ENCODE results near the gene ACSS1.
A peak's percentile ranks its signal among the peaks of the same experiment; 100 is the strongest.

ACSS1 gene

DNA sequence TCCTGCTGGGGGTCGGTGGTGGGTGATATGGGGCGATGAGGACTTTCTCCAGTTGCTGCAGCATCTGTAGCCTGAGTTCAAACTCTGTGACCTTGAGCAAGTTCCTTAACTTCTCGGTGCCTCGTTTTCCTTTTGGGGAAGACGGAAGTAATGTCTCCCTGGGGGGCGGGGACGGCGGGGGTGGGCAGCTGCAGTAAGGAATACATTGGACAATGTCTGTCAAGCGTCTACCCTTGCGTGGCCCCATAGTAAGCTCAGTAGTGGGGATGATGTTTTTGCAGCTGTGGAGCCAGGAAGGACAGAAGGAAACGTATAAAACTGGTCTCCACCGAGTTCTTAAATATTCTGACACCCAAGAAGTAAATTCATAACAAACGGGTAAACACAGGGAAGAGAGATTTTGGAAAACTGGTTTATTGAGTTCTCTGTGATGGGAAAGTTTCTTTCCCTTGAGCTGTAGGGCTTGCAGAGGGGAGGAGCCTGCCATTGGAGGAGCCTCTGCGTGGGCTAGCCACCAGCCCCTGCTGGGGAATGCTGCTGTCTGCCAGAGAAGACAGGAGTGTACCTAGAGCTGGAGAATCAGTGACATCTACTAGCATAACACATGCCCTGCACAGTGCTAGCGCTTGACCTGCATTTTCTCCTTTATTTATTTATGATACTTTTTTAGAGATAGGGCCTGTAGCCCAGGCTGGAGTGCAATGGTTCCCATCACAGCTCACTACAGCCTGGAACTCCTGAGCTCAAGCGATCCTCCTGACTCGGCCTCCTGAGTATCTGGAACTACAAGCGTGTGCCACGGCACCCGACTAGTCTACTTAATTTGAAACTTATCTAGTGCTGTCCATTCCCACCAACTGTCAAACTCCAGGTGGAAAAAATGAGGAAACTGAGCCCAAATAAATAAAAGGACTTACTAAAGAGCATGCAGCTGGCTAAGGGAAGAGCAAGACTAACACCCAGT is 1.2 kb upstream of the ACSS1 start:
- peak; percentile 43 for DNase-seq (ENCODE audit: low spot score)

DNA sequence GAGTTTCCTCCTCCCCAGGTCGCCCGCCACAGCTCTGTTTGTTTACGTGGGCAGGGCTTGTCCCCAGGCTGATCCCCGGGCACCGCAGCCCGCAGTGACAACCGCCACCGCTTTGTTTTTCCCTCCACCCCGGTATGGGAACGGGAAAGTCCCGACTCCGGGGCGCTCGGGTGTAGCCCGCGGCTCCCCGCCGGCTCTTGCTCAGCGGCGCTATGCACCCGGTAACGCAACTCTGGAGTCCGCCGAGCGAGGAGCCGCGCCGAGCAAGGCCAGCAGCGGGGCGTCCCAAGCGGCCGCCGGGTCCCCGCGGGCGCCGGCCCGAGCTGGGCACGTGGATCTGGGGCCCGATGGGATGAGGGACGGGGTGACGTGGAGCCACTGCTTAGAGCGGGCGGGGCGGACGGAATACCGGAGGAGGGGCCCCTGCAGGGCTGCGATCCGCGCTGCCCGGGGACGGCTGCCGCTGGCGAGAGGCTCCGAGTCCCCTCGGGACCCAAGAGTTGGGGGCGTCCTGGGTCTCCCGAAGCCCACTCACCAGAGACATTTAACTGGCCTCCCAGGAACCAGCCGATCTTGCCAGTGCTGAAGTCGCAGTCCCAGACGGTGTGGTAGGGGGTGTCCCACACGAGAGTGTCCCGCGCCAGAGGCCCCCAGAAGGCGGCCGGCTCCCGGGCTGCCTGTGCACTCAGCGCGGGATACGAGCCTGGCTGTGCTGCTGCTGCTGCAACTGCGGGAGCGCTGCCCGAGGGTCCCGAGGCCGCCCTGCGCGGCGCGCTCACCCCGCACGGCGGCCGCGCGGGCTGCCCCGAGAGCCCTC is 497 bp downstream of the ACSS1 start:
- DNase-seq (ENCODE audit: low spot score), result peak; percentile 90

DNA sequence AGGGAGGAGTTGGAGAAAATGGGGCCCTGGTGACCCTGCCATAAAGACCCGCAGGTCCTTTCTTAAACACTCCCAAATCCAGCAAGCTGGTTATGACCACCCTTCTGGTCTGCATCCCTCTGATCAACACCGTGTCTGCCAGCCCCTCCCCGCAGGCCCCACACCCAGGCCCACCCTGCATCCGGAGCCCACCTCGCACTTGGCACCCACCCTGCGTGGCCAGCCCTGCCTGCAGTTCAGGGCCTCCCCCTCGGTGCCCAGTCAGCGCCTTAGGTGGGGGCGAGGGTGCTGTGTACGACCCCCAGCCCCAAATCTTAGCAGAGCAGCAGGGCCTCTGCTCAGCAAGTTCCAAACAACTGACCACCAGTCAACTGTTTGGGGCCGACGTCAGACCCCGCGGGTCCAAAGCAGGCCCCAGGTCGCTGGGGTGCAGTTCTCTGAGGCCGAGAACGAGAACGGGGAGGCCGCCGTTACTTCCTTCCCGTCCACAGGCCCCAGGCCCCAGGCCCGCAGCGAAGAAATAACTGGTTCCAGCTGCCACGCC is 1.2 kb downstream of the ACSS1 start:
- no peak for DNase-seq (ENCODE audit: low spot score)

DNA sequence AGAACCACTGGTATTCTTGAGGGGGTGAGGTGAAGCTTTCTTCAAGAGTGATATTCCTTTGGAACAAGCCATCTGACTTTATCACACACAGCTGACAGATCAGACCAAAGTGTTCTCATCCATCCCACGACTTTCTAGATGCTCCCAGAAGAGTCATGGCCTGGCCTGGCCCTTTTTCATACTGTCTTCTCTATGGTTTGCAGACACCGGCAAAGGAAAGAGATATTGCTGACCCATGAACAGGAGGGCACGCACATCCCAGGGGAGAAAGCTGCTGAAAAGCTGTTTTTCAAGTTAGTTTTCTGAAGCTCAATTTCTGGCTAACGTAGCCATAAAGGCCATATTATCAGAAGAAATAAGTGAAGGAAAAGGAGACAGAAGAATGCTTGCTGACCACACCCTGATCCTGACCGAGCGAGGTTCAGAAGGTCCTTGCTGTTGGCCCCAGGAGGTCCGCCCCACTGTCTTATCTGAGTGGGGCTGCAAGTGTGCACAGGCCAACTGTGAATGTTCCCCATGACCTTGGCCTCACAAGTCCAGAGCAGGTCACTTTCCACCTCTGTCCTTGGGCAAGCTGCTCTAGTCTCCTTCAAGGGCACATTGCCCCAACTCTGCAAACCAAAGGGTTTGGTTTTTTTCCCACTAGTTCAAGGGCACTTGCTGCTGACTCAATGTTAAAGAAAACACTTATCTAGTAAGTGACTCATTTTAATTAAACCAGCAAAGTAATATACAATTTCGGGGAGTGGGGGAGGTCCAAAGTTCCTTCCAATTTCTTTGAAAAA is 2.0 kb downstream of the ACSS1 start:
- no peak for DNase-seq (ENCODE audit: low spot score)

DNA sequence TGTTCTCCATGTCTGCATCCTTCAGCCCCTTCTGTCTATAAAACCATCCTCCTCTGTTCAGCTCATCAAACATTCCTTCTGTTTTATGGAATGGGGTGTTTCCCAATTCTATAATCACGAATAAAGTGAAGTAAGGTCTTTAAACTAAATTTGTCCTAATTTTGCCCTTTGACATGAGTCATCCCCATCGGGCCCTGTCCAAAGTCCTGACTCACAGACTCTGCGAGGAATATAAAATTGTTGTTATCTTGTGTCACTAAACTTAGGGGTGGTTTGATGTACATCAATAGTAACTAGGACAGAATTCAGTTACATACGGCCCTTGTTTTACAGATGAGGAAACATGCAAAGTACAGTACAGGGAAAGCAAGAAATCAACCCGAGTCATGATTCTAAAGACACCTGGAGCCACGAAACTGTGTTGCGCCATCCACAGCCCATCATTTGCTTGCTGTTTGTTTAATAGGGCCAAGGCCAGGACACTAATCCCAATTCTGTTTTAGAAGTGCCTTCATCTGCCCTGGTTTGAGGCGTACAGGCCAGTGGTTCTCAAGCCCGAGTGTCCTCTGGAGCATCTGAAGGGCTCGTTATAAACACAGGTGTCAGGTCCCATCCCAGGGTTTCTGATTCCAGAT is 2.8 kb downstream of the ACSS1 start:
- peak; percentile 60 for DNase-seq (ENCODE audit: low spot score)

DNA sequence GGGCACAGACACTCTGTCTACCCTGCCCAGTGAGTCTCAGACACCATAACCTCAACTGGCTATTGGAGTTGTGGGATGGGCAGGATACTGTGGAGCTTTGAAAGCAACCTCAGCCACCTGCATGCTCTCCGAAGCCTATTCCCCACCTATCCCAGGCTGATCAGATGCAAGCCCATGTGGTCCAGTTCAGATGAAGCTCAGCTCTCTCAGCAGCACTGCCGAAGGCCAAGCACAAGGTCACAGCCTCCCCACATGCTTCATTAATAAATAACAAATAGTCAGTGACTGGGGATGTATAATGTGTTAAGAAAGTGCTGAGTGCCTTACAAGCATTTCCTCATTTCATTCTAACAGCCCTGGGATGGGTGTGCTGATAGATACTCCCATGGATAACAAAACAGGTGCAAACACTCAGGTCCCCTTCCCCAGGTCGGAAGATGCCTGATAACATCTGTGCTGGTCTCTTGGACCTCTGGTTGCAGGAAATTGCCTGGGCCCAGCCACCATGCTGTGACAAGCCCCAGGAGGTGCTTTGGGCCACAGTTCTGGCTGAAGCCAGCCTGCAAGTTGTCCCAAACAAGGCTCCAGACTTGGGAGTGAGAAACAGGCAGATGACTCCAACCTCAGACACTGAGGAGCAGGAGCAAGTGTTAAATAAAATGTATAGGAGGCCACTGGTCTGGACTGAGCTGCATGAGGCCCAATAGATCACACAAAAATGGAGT is 3.7 kb downstream of the ACSS1 start:
- DNase-seq (ENCODE audit: low spot score), result no peak

DNA sequence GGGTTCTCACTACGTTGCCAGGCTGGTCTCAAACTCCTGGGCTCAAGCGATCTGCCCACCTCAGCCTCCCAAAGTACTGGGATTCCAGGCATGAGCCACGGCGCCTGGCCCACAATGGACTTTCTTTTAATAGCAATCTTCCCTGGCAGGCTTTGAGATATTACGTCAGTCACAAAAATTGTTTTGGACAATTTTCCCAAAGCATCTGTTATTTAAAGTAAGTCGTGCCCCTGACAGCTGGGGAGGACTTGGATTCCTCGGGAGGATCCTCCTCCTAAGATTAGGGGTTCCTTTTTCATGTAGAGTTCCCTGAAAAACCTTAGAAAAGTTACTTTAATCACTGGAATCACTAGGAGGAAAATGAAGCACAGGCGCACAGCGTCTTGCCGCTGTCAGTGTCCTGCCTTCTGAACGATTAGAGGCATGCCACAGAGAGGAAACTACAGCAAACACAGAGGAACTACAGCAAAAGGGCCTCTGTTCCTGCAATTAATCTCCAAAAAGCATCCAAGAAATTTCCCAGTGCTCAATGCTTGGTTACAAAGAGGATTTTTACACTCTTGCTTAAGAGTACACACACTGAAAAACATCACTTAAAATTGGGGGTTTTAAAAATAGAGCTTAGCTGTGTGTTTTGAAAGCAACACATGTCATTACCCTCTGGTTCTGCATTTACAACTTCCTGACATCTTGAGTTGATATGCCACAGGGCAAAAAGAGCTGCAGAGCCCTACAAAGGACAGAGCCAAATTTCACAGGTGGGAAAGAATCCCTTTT is 4.5 kb downstream of the ACSS1 start:
- peak; percentile 69 for DNase-seq (ENCODE audit: low spot score)

DNA sequence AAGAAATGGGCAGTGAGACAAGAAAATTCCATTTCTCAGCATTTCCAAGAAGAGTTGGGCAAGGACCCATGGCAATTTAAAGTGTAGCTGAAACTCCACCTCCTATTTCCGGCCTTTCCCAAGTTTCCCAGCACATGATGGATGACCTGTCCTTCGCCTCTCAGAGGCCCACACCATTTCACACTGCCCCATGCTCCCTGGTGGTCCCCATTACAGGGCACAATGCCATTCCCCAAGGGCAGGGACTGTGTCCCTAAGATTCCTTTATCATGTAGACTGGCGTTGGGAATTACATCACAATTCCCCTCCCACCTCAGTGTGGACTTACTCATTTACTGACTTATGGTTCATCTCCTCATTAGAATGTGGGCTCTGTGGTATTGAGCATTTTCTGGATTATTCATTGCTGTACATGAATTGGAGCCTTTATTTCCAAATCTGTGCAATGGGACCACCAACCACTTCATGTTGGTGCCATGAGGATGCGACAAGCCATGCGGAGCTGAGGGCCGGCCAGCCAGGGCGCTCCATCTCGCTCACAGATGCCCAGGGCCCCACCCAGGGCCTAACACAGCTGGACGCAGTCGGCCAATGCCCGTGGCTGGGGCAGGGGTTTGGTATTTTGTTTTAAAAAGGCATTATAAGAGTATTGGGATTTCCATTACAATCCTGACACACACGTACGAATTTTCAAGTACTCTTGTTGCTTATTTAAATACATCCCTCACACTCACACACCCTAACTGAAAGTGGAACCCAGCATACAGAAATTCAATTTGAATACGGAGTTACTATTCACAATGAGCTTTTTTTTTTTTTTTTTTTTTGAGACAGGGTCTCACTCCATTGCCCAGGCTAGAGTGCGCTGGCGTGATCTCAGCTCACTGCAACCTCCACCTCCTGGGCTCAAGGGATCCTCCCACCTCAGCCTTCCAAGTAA is 5.4 kb downstream of the ACSS1 start:
- DNase-seq (ENCODE audit: low spot score), result peak; percentile 79

DNA sequence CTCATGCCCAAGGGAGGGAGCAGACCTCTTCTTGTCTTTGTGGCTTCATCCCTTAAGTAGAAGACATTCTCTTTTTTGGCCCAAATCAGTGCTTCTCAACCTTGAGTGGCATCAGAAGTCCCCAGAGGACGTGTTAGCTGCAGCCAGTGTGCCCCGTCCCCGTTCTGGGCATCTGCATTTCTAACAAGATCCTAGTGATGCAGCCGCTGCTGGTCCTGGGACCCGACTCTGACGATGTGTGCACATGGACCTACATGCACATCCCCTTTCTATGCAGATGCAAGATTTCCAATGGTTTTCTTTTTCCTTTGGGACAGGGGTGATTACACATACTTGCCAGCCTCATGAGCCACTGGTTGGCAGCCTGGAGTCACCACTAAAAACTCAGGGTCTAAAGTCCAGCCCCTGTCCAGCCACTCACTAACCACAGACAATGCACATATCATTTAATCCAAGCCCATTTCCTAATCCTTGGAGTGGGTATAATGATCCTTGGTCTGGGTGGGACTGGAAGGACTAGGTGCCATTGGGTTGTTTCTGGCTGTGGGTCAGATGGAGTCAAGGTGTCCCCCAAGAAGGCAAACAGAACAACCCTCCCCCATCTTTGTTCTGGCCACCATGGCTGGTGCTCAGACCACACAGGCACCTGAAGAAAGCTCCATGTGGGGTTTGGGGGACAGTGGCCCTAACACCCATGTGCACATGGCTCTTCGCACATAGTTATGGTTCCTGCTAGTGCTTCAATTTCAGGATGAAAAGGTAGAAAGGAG is 6.4 kb downstream of the ACSS1 start:
- no peak for DNase-seq (ENCODE audit: low spot score)

DNA sequence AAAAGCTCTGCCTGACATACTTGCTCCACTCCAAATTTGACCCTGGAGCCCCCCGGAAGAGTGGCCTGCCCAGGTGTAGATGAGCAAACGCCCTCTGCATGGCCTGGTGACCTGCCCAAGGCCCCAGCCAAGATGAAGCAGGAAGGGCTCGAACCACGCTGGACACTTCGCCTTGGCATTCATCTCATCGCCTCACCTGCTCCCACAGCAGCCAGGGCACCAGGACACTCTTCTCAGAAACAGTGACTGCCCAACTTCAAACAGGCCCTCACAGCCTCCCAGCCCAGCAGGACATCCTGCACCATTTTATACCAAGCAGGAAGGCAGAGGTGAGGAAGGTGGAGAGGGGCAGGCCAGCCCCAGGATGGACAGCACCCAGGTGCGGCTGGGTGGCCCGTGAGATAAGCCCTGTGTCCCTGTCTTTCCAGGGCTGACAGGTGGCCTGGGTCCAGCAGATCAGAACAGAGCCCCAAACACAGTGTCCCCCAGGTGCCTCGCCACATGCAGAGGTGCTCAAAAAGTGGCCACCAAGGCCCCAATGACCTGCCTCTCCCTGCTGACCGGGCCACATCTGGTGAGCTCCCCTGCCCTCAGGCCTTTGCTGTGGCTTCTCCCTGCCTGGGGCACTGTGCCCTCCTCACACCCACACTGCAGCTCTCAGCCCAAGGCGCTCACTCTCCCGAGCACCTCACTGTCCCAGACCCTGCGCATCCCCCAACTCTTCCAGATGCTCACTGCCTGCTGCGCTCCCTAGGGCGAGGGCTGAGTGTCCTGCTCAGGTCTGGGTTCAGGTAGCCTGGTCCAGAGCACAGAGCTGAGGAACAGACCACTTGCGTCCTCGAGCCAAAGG is 7.2 kb downstream of the ACSS1 start:
- DNase-seq (ENCODE audit: low spot score), result no peak

DNA sequence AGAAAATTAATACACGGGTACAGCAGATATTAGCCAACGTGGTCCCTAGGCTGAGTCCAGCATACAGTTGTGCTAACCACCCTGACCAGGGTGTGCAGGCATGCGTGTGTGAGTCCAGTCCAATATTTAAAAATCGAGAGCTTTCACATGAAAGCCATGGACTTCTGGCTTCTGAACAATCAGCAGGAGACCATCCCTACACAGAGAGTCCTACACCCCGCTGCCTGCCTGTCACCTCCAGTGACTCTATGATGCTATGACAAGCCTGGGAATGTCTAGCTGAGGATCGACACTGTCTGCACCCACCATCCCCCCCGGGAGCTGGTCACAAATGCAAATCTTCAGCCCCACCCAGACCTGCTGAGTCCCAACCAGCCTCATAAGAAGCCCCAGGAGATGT is 7.9 kb downstream of the ACSS1 start:
- no peak for DNase-seq (ENCODE audit: low spot score)

DNA sequence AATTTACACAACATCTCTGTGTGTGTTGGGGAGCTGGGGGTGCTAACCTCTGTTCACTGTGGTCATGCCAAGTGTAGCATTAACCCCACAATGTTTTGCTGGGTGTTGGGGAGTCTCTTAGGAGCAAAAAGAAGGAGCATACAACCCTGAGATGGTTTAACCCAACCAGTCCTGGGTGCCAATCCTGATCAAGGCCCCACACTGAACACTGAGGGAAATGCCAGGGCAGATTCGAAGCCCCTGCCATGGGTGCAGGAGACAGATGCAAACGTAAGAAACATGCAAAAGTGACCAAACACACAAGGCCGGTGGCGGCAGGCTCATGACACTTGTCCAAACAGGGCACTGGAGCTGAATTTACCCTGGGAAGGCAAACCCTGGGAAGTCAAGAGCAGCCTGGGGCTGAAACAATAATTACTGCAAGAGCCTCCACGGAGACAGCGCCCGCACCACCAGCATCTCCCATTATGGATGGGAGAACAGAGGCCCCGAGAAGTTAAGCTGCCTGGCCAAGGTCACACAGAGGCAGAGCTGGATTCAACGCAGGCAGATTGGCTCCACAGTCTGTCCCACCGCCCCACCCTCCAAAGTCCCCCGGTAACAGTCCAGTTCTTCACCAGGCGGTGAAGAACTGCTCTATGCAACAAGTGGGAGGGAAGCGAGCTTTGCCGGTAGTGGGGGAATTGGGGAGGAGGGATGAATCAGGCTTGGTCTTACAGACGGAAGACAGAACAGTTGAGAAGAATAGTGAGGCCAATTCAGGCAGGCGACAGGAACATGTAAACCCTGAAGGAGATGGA is 8.5 kb downstream of the ACSS1 start:
- no peak for DNase-seq (ENCODE audit: low spot score)

DNA sequence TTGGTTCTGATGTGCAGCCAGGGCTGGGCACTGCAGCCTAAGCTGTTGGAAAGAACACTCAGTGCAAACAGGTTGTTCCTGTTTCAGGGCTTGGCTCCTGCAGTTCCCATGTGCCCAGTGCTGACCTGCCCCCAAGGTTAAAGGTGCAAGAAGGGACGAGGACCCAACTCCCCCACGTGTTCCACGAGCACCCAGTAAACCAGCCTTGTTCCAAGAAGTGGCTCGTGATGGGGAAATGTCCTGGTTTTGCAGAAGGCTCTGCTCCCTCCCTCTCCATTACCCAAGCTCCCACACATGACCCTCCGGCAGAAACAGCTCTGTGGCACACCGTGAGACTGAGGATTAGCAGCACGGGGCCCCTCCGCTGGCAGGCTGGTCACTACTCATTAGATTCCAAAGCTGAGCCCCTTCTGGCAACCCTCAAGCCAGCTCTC is 9.4 kb downstream of the ACSS1 start:
- no peak for DNase-seq (ENCODE audit: low spot score)

DNA sequence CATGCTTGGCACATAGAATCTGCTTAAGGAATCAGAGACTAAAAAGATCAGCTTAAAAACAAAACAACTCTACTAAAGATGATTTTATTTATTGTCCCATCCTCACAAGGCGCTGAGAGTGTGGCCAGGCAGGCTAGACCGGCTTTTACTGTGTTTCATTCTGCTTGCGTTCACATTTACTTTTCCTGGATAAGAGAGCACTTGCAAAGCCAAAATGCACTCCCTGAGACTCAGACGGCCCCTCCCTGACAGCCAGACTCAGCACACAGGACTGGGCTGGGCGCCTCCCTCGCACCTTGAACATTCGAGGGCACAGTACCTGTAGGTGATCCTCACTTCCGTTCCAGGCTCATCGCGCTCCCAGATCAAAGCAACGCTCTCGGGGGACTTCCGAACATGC is 10.2 kb downstream of the ACSS1 start:
- no peak for DNase-seq (ENCODE audit: low spot score)

DNA sequence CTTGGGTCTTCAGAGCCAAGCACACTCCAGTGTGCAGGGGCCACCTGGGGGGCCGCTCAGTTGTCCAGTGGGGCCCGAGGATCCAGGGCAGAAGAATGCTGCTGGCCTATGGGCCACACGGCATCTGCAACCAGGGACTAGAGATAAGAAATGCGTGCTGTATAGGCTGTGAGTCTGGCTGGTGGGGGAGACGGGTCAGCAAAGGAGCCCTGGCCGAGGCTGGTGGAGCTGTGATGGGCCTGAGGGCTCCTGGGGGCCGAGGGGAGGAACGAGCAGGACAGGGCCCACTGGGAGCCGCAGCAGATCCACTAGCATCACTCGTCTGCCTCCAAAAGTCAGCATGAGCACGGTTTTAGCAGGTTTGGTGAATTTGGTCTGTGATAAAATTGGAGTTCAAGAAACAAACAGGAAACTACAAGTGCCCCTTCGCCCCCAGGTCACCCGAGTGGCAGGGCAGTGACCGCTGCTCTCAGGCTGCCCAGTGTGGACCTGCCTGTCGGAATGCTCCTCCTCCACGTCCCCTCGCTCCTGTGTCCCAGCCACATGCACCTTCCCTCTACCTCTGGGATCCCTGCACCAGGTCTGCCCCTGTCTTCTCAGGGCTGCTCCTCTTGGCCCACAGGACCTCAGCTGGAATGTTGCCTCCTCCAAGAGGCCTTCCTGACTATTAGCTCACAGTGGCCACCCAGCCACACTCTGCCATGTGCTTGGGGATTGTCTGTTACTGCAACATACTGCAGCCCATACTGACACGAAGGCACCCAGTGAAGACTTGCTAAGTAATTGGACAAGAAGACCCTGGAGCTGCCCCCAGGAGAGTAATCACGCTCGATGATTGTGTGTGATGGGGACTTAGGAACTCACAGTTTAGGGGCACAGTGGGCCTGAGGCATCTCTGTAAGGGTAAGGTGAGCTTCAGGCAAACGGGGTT is 10.9 kb downstream of the ACSS1 start:
- DNase-seq (ENCODE audit: low spot score), result no peak

Measured in GM03348 (cell line).